ENCODE measurements around the gene IQSEC3.

IQSEC3 gene

GRCh38 chr12:162467-163307, 96.1 kb downstream of the IQSEC3 start:
- no peak for DNase-seq (ENCODE audit: low read depth, low spot score)

DNA sequence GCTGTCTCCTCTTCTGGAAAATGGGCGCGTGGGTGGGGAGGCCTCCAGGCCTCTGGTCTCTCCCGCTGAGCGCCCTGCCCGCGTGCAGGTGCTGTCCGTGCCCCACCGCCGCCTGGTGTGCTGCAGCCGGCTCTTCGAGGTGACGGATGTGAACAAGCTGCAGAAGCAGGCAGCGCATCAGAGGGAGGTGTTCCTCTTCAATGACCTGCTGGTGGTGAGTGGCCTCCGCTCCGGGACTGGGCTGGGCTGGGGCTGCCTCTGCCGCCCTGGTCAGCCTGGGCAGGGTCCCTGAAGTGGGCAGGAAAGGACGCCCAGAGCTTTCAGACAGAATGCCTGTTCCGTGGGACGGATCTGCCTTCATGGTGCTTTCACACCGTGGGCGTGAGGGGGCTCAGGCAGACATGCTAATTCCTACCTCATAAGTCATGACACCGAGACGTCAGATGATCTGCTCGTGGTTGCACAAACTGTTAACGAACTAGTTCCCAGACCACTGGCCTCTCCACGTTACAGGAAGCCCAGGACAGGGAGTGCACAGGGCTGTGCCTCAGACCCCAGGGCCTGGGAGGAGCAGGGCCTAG, 96.9 kb downstream of the IQSEC3 start:
- DNase-seq (ENCODE audit: low read depth, low spot score), result no peak

GRCh38 chr12:164207-164606, 97.6 kb downstream of the IQSEC3 start:
- no peak for DNase-seq (ENCODE audit: low read depth, low spot score)

DNA sequence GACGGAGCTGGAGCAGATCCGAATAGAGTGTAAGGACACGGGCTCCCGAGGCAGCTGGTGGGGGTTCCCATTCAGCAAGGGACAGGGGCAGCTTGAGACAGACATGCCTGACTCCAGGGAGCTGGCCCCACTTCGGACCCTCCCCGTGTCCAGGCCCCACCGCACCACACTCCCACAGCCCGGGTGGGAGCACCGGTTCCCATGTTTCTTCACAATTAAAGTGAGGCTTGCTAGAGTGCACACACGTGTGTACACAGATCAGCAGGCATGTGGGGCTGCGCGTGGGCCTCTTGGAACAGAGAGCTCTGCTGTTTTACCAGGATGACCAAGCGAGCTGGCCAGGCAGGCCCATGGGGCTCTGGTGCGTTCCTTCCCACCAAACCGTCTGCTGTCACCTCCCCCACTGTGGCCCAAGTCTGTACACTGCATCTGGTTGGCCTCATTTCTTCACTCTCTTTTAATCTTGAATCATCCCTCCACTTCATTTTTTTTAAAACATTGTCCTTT, 99.3 kb downstream of the IQSEC3 start:
- DNase-seq (ENCODE audit: low read depth, low spot score), result no peak

DNA sequence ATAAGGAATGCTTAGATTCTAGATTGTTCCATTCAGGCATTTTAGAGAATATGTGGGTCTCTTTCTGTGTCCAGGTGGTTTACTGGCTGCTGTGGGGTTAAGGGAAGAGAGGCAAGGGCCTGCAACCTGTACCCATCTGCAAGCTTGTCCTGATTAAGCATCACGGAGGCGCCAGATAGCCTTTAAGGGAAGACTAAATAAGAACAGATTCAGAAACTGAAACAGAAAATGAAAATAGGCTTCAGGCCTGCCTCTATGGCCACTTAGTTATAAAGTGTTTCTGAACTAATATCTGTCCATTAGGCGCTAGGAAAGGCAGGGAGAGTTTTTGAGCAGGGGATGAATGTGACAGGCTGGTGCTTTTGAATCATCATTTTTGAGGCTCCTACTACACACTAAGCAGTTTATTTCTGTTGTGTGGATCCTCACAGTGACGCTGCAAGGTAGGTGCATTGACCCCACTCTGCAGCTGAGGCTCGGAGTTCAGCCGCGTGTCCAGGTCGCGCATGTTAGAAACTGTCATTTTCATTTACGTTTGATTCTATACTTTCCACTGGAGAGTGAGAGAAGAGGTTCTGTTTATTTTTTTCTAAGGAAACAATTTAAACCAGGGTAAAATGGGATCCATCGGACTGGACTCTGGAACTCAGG, 100.0 kb downstream of the IQSEC3 start:
- no peak for DNase-seq (ENCODE audit: low read depth, low spot score)

DNA sequence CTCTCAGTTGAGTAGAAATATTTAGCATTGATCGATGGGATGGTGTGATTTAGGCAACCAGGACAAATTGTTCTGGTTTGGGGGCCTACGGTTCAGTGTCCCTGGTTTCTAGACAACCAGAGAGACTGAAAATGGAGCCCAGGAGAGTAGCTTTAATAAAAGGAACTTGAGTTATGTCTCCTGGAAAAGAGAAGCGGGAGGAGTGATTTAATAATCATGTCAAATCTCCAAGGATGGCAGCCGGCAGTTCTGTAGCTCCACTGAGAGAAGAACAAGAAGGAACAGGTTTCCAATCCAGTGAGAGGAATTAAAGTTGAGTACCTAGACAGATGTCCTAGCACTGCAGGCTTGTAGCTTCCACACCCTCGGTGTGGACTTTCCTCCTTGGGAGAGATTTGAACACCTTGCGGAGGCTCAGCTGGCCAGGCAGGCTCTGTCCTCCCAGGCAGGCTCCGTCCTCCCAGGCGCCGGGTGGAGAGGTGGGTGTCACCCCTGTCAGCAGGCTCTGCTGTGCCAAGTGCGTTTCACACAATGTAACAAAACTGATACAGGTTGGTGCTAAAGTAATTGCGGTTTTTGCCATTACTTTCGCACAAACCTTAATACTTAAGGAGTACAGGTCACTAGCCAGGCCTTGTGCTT, 101.5 kb downstream of the IQSEC3 start:
- no peak for DNase-seq (ENCODE audit: low read depth, low spot score)

DNA sequence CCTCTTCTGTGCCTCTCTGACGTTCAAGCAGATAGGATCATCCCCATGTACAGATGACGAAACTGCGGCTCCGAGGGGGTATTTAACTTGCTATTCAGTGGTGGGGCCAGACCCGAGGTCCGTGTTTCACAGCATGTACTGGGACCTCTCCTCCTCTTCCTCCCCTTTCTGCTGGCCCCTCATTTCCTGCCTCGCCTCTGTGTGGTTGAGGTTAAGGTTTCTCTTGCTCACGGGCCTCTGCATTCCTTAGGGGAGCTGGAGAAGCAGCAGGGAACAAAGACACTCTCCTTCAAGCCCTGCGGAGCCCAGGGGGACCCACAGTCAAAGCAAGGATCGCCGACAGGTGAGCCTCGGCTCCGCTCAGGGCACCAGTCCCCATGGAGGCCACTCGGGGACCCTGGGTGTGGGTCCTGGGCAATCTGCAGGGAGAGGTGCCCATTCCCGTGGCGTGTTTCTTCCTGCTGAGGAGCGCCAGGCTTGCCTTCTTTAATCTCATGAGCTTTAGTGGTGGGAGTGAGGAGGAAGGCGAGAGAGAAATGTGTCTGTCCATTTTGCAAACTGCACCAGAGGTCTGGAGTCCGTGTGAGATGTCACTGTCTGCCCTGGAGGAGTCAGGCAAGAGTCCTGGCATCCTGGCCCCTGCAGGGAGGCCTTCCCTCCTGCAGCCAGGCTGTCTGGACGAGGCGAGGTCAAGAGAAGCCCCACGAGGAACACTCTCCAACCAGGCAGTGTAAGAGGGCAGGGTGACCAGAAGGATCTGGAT, 102.4 kb downstream of the IQSEC3 start:
- no peak for DNase-seq (ENCODE audit: low read depth, low spot score)

GRCh38 chr12:169528-170370, 103.2 kb downstream of the IQSEC3 start:
- DNase-seq (ENCODE audit: low read depth, low spot score), result no peak

DNA sequence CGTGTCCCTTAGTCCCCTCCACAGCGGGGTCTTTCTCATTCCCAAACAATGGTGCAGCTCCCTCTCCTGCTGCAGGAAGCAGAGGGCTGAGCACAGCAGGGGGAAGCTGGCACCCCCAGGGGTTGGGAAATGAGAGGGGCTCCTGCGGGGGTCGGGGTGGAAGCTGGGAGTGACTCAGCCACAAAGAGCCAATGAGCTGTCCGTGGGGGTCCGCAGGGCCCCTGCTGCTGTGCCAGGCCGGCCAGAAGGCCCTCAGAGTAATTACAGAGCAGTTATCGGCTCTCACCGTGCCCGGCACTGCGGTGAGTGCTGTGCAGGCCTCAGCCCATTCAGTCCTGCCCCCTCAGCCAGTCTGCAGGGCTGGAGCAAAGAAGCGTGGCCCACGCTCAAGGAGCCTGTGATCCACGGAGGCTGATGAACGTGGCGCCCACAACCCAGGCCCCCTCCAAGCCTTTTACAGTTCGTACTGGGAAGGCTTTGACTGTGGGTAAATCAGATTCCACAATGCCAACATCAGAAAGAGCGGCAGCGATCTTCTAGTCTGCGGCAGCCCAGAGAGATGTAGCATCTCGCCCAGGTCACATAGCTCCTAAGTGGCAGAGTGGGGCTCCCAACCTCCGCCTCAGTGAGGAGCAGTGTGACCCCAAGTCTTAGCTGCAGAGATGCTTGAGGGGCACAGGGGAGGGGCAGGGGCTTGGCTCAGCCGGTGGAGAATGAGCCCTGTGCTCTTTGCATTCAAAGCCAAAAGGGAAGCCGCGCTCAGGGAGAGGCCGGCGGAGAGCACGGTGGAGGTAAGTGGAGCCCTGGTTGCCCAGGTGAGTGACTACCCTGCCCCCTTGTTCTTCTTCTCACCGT, 104.0 kb downstream of the IQSEC3 start:
- DNase-seq (ENCODE audit: low read depth, low spot score), result no peak

GRCh38 chr12:171276-171675, 104.7 kb downstream of the IQSEC3 start:
- no peak for DNase-seq (ENCODE audit: low read depth, low spot score)

DNA sequence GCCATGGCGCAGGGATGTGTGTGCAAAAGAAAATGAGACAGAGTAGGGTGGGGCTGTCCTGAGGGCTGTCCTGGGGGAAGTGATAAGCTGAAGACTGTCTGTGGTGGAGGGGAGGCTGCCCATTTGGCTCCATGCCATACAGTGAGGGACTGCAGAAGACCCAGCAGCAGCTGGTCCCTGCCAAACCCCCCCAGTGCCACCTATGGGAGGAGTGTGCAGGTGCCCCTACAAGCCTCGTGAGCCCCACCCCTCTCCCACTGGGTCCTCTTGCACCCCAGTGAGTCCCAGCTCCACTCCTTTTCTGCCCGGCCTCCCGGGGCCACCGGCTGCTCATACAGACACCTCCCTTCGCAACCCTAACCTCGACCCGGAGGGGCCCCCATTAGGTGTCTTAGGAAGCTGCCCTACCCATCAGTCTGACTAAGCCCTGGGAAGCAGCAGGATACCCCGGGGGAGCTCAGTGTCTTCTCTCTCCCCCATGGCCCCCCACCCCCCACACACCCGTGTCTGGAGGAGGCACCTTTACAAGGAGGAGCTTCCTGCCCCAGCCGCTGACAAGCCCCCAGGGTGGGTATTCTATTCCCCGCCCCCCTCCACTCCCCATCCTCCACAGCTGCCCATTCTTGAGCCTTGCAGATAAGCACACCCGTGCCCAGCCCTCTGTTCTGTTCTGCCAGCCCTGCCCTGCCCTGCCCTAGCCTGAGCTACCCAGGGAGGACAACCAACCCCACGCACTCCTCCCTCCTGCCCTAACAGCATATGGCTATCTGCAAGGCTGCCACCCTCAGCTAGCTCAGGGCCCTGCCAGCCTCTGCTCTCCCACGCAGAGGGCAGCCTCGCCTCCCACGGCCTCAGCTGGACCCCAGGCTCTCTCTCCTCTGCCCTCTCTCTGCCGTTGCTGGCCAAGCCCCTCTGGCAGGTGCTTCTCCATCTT, 105.4 kb downstream of the IQSEC3 start:
- no peak for DNase-seq (ENCODE audit: low read depth, low spot score)

DNA sequence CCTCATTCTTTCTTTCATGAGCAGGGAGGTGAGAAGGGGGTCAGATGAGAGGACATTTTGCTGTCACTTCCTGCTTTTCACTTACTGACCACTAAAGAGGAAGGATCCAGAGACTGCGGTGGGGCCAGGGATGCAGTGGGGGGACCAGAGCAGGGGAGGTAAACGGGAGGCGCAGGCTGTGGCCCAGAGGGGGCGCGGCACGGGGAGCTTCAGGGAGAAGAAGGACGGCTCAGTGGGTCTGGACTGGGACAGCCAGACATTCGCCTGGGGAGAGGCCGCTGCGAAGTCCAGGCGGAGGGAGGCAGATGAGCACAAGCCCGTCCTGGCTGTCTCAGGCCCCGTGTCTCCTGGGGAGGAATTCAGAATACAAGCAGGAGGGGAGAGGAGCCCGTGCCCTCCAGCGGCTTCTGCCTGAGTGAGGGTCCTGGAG, 106.2 kb downstream of the IQSEC3 start:
- DNase-seq (ENCODE audit: low read depth, low spot score), result no peak

DNA sequence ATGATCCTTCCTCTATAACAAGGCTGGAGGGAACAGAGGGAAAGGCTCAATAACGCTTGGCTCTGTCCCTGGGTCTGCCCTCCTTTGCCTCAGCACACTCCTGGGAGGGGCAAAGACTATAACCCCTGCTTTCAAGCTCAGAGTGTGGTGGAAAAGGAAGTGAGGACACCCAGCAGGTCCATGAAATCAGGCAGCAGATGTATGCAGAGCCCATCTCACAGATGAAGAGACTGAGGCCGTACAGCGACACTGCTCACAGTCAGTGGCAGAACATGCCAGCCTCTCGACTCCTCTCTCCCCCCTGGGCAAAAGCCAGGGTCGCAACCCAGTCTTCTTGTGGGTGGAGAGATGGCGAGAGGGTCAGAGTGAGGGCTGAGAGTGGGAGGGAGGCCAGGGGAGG, 107.6 kb downstream of the IQSEC3 start:
- no peak for DNase-seq (ENCODE audit: low read depth, low spot score)

DNA sequence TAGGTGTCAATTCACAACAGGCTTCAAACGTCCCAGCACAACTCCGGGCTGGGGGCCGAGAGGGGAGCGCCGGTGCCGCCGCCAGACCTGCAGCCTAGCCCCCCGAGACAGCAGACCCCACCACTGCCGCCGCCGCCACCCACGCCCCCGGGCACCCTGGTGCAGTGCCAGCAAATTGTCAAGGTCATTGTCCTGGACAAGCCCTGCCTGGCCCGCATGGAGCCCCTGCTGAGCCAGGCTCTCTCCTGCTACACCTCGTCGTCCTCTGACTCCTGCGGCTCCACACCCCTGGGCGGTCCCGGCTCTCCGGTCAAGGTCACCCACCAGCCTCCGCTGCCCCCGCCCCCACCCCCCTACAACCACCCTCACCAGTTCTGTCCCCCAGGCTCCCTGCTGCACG, 108.0 kb downstream of the IQSEC3 start:
- no peak for DNase-seq (ENCODE audit: low read depth, low spot score)

DNA sequence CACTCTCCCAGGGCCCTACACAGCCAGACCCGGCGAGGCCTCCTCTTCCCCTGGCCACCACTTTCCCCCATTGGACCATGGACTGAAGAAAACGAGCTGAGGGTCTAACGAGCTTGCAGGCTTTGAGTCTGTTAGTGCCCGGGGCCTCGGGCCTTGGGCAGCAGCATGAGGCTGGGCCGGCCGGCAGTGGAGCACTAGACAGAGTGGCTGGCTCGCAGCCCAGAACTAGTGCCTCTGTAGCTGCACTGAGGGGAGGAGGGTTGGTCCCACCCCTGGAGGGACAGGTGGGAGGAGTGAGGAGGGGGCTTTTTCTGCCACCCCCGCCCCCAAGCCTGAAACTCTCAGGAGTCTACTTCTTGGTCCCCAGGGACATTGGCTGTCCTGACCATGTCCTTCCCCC, 108.7 kb downstream of the IQSEC3 start:
- DNase-seq (ENCODE audit: low read depth, low spot score), result no peak

GRCh38 chr12:175759-176158, 109.2 kb downstream of the IQSEC3 start:
- DNase-seq (ENCODE audit: low read depth, low spot score), result no peak

GRCh38 chr12:176321-177181, 110.0 kb downstream of the IQSEC3 start:
- no peak for DNase-seq (ENCODE audit: low read depth, low spot score)
